Smooth muscle cell (in vitro differentiated cells): Measurements from ENCODE around the gene NCOA3. TPM values are rescaled to one million over a fixed set of nuclear protein-coding genes. Genes with fewer than 3 reads are reported as not detected.

Experiments
- DNase-seq: peaks from one replicate; lab custom pipeline; 2025; ENCODE audit not compliant: unreplicated experiment; lab: John Stamatoyannopoulos, UW
- H2AFZ ChIP-seq: fragments of 200-600 bp; sonication (generic); 2 replicates; pipeline ENCODE4 v1.6.0; 2016; ENCODE audit warnings: antibody characterized with exemption, low read depth, mild to moderate bottlenecking
- H3F3A ChIP-seq: fragments of 200-600 bp; sonication (generic); 2 replicates; pipeline ENCODE4 v1.6.0; 2017; ENCODE audit warnings: antibody characterized with exemption, low read depth
- H3K27ac ChIP-seq: fragments of 200-600 bp; sonication (generic); 2 replicates; pipeline ENCODE4 v1.5.1; 2016; ENCODE audit warnings: low read depth, mild to moderate bottlenecking
- H3K27me3 ChIP-seq: fragments of 200-600 bp; sonication (generic); 2 replicates; pipeline ENCODE4 v1.6.1; 2016; ENCODE audit warnings: low read depth, mild to moderate bottlenecking
- H3K36me3 ChIP-seq: fragments of 200-600 bp; sonication (generic); 2 replicates; pipeline ENCODE4 v1.5.1; 2016; ENCODE audit warnings: low read depth
- H3K4me1 ChIP-seq: fragments of 200-600 bp; sonication (generic); 2 replicates; pipeline ENCODE4 v1.5.1; 2016; ENCODE audit warnings: low read depth
- H3K4me2 ChIP-seq: fragments of 200-600 bp; sonication (generic); 2 replicates; pipeline ENCODE4 v1.6.0; 2016; ENCODE audit warnings: mild to moderate bottlenecking
- H3K4me3 ChIP-seq: fragments of 200-600 bp; sonication (generic); 2 replicates; pipeline ENCODE4 v1.5.1; 2016; ENCODE audit warnings: mild to moderate bottlenecking
- H3K79me2 ChIP-seq: fragments of 200-600 bp; sonication (generic); 2 replicates; pipeline ENCODE4 v1.6.0; 2016; ENCODE audit warnings: low read depth, mild to moderate bottlenecking
- H3K9ac ChIP-seq: fragments of 200-600 bp; sonication (generic); 2 replicates; pipeline ENCODE4 v1.6.0; 2016; ENCODE audit warnings: low read depth
- H3K9me3 ChIP-seq: fragments of 200-600 bp; sonication (generic); replicated peaks from 2 replicates; pipeline ENCODE4 v1.5.1; 2016; ENCODE audit warnings: low read depth
- H4K20me1 ChIP-seq: fragments of 200-600 bp; sonication (generic); 2 replicates; pipeline ENCODE4 v1.6.0; 2016; ENCODE audit warnings: low read depth
- CTCF ChIP-seq: fragments of 200-600 bp; sonication (generic); IDR thresholded peaks from 2 replicates; pipeline ENCODE4 v1.5.1; 2017; ENCODE audit warnings: borderline replicate concordance, mild to moderate bottlenecking, antibody characterized with exemption; ENCODE audit not compliant: insufficient read depth, poor library complexity, severe bottlenecking
- WGBS: methylation state at CpG from one replicate; pipeline ENCODE4 v1.1.7; 2016; ENCODE audit warnings: low lambda C conversion rate; 5-methylcytosine and 5-hydroxymethylcytosine counted together
- polyA plus RNA-seq: library from polyadenylated mRNA; unstranded; fragments of >200 nt; fragmentation: Nextera tagmentation; extraction: Ambion mirVana; gene quantifications from 2 replicates; pipeline ENCODE4 v1.2.1, GENCODE V29; 2016
- total RNA-seq: library from RNA; depleted of rRNA; stranded (reverse); fragments of >200 nt; gene quantifications from 2 replicates; pipeline ENCODE4 v1.2.3, GENCODE V29; 2014

The NCOA3 gene
- total and polyA plus RNA-seq, 2 experiments from 2014 or later, result 6.0 to 28.4 TPM

- H3K4me3 ChIP-seq, result no peak overlapping the region
- H2AFZ ChIP-seq, result no peak overlapping the region
- H3K27me3 ChIP-seq, result no peaks in the 10 kb centered on the region
- H3K9me3 ChIP-seq, result no peaks in the 10 kb centered on the region
- peaks cover 9% of the 10 kb centered on the region for H3F3A ChIP-seq
- H3K4me2 ChIP-seq, result peak overlapping the region; percentile 0
- DNase-seq, result no peak
- peaks cover 28% of the 10 kb centered on the region for H3K4me1 ChIP-seq
- no peak overlapping the region for H3K9ac ChIP-seq
- no peaks in the 10 kb centered on the region for H3K36me3 ChIP-seq
- peaks cover 73% of the 10 kb centered on the region for H3K79me2 ChIP-seq
- peak overlapping the region; percentile 59 for H3K27ac ChIP-seq
- WGBS, result 75% methylated on average over 13 of the region's 13 CpGs
- H4K20me1 ChIP-seq, result peaks cover 96% of the 10 kb centered on the region
- TF ChIP-seq CTCF, result no peak
Measured at GRCh38 chr20:47546184-47547033, 44.7 kb downstream of the NCOA3 start.

- Histone ChIP-seq H3K27ac (no peak overlapping the region), H2AFZ (no peak overlapping the region)
- WGBS, result 96% methylated on average over 5 of the region's 5 CpGs
Measured at GRCh38 chr20:47547034-47547387, 45.3 kb downstream of the NCOA3 start.

GRCh38 chr20:47549671-47550070 is 48.0 kb downstream of the NCOA3 start:
- peaks cover 83% of the 10 kb centered on the region for H4K20me1 ChIP-seq
- TF ChIP-seq CTCF, result no peak
- H3K9me3 ChIP-seq, result no peaks in the 10 kb centered on the region
- no peak overlapping the region for H3K27ac ChIP-seq
- no peaks in the 10 kb centered on the region for H3F3A ChIP-seq
- H3K4me1 ChIP-seq, result peaks cover 5% of the 10 kb centered on the region
- no peaks in the 10 kb centered on the region for H3K36me3 ChIP-seq
- no peak overlapping the region for H3K4me3 ChIP-seq
- 99% methylated on average over 3 of the region's 3 CpGs for WGBS
- DNase-seq, result no peak
- no peak overlapping the region for H3K9ac ChIP-seq
- no peak overlapping the region for H2AFZ ChIP-seq
- peaks cover 74% of the 10 kb centered on the region for H3K79me2 ChIP-seq
- H3K4me2 ChIP-seq, result no peak overlapping the region
- no peaks in the 10 kb centered on the region for H3K27me3 ChIP-seq

More at GRCh38 chr20:47547034-47547387, 45.3 kb downstream of the NCOA3 start:
- Histone ChIP-seq H3K4me3 (no peak overlapping the region), H3K9ac (no peak overlapping the region), H3K4me2 (no peak overlapping the region), H4K20me1 (peaks cover 99% of the 10 kb centered on the region), H3K79me2 (peaks cover 73% of the 10 kb centered on the region), H3K4me1 (peaks cover 28% of the 10 kb centered on the region), H3F3A (peaks cover 9% of the 10 kb centered on the region), H3K36me3 (no peaks in the 10 kb centered on the region), H3K27me3 (no peaks in the 10 kb centered on the region), H3K9me3 (no peaks in the 10 kb centered on the region)
- DNase-seq, result no peak
- TF ChIP-seq CTCF, result no peak

- DNase-seq, result no peak
- no peak for TF ChIP-seq CTCF
- peaks cover 78% of the 10 kb centered on the region for H3K79me2 ChIP-seq
- no peak overlapping the region for H3K27ac ChIP-seq
- H3K9ac ChIP-seq, result no peak overlapping the region
- no peak overlapping the region for H2AFZ ChIP-seq
- peaks cover 78% of the 10 kb centered on the region for H4K20me1 ChIP-seq
- H3K27me3 ChIP-seq, result no peaks in the 10 kb centered on the region
- H3F3A ChIP-seq, result no peaks in the 10 kb centered on the region
- no peak overlapping the region for H3K4me3 ChIP-seq
- no peaks in the 10 kb centered on the region for H3K9me3 ChIP-seq
- WGBS, result 76% methylated on average over 5 of the region's 5 CpGs
- H3K36me3 ChIP-seq, result no peaks in the 10 kb centered on the region
- H3K4me1 ChIP-seq, result no peaks in the 10 kb centered on the region
- H3K4me2 ChIP-seq, result no peak overlapping the region
Measured at GRCh38 chr20:47551222-47551621, 49.5 kb downstream of the NCOA3 start.
